Lower leg skin (tissue), 4 donors: ENCODE results near the gene BBLN. TPM values are rescaled to one million over a fixed set of nuclear protein-coding genes. Genes with fewer than 3 reads are reported as not detected.

Experiments
- DNase-seq, 2 donors: peaks; one replicate each; pipeline ENCODE4 v3.0.0-alpha.2; 2019; ENCODE audit warnings: low spot score in 2 of 2
- H3K4me3 ChIP-seq: fragments of 200-600 bp; sonication (generic); 2 replicates; pipeline ENCODE4 v1.5.1; 2017; ENCODE audit warnings: mild to moderate bottlenecking, low read depth; ENCODE audit not compliant: poor library complexity, severe bottlenecking
- CTCF ChIP-seq, 3 donors: fragments of 450-650 bp; IDR thresholded peaks; one replicate each; pipeline ENCODE4 v1.5.1; 2016; ENCODE audit warnings: antibody characterized with exemption in 3 of 3, mild to moderate bottlenecking in 3 of 3, moderate library complexity in 2 of 3
- POLR2A ChIP-seq, 2 donors: fragments of 450-650 bp; IDR thresholded peaks; one replicate each; pipeline ENCODE4 v1.6.1; 2016 to 2017; ENCODE audit warnings: antibody characterized with exemption in 2 of 2, mild to moderate bottlenecking in 1 of 2, moderate library complexity in 1 of 2
- WGBS, 2 donors: methylation state at CpG; one replicate each; pipeline ENCODE4 v1.1.5; 2018; 5-methylcytosine and 5-hydroxymethylcytosine counted together
- intact Hi-C: fragments of 100-400 bp; cut with DNase I; formaldehyde crosslinking; loops from one replicate; pipeline ENCODE4 v1.15.0; 2023; ENCODE audit warnings: low total_unique reads
- total RNA-seq, 4 donors: library from RNA; depleted of rRNA; stranded (reverse); fragments of >200 nt; gene quantifications; one replicate each; pipeline ENCODE4 v1.1.0, GENCODE V29; 2016

Gene BBLN
- total RNA-seq, 4 donors from 2014 or later: 288 to 606 (median 392) TPM

GRCh38 chr9:128120741-128121465 lies 39.2 kb upstream of the BBLN start:
- H3K4me3 ChIP-seq: no peak overlapping the region
- no peak for DNase-seq
- 80 to 81% methylated on average over 29 of the region's 29 CpGs for WGBS, 2 donors
- intact Hi-C loops: no loop called here
- TF ChIP-seq CTCF (IDR thresholded peaks at IDR 0.05) (no peak), POLR2A (IDR thresholded peaks at IDR 0.05) (no peak)

- TF ChIP-seq POLR2A (IDR thresholded peaks at IDR 0.05): no peak
- H3K4me3 ChIP-seq: no peak overlapping the region
- intact Hi-C loops: no loop called here
- peak in 1 of 2 donors; percentile 78 for DNase-seq
- WGBS, 2 donors: 96 to 97% methylated on average over 5 of the region's 5 CpGs
Observed at GRCh38 chr9:128121466-128121810, 38.6 kb upstream of the BBLN start.

GRCh38 chr9:128121924-128122808 lies 37.9 kb upstream of the BBLN start:
- H3K4me3 ChIP-seq: no peak overlapping the region
- WGBS, 2 donors: 84 to 89% methylated on average over 22 to 27 of the region's 27 CpGs
- intact Hi-C loops: no loop called here
- TF ChIP-seq POLR2A (IDR thresholded peaks at IDR 0.05): no peak
- no peak for TF ChIP-seq CTCF (IDR thresholded peaks at IDR 0.05)
- no peak for DNase-seq

GRCh38 chr9:128122809-128123175 lies 37.3 kb upstream of the BBLN start:
- DNase-seq: no peak
- no peak for TF ChIP-seq CTCF (IDR thresholded peaks at IDR 0.05)
- TF ChIP-seq POLR2A (IDR thresholded peaks at IDR 0.05): no peak
- intact Hi-C loops: no loop called here
- 88 to 91% methylated on average over 24 of the region's 24 CpGs for WGBS, 2 donors
- no peak overlapping the region for H3K4me3 ChIP-seq

- intact Hi-C loops: no loop called here
- TF ChIP-seq POLR2A (IDR thresholded peaks at IDR 0.05) (no peak), CTCF (IDR thresholded peaks at IDR 0.05) (no peak)
- H3K4me3 ChIP-seq: no peak overlapping the region
- WGBS, 2 donors: 88 to 95% methylated on average over 21 of the region's 21 CpGs
- no peak for DNase-seq
Observed at GRCh38 chr9:128123451-128124080, 36.5 kb upstream of the BBLN start.

- DNase-seq: no peak
- 68 to 74% methylated on average over 8 of the region's 8 CpGs for WGBS, 2 donors
- TF ChIP-seq POLR2A (IDR thresholded peaks at IDR 0.05): no peak
- no peak for TF ChIP-seq CTCF (IDR thresholded peaks at IDR 0.05)
- intact Hi-C loops: no loop called here
- no peak overlapping the region for H3K4me3 ChIP-seq
Observed at GRCh38 chr9:128124451-128124850, 35.6 kb upstream of the BBLN start.
